ENCODE results near the gene ELOVL2.

The ELOVL2 gene

DNA sequence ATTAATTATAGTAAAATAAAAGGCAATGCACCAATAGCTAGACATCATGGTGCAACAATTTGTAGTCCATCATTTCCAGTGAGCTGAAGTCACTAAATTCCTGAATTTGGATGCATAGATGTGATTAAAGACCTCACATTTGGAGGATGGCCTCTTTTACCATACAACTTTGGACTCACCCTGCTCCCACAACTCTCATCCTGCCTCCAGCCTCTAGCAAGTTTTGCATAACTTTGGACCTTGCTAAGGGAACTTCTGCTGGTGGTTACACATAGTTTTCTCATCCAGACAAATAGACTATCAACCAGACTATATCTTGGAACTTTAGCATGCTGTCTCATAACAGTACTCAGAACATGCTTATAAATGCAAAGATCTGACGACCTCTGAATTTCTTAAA, 12.8 kb upstream of the ELOVL2 start:
- no peak for DNase-seq

DNA sequence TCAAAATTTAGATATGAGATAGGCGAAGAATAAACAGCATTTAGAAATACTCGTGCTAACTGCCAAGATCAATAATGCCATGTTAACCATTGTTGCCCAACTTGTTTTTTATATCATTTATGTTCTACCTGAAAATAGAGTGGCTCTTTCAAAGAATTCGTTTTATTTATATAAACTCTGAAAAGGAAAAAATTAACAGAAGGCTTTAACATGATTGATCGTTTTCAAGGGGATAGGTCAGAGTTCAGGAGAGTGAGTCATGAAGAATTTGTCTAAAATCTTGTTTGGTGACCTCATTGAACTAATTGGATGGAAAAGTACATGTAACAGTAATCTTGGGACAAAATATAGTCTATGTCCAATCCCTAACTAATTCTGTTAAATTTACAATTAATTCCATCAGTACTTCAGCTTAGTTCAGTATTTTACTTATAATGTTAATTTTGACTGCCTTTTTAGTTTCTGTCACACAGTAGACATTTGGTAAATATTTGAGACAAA, 11.1 kb upstream of the ELOVL2 start:
- no peak for DNase-seq

DNA sequence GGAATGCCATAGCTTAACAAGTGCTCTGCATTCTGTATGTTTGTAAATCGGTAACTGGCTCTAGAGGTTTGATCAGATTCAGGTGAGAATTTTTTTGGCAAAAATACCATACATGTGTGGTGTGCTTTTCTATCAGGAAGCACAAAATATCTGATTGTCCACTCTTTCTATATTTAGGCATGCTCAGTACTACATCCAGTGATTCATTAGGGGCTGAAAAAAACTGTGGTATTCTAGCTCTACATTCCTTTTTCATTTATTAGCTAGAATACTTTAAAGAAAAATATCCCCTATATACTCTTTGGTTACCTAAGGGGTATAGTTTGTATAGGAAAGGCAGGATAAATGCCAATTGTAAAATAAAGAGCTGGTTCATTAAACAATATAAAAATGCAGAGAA, 10.6 kb upstream of the ELOVL2 start:
- no peak for DNase-seq

DNA sequence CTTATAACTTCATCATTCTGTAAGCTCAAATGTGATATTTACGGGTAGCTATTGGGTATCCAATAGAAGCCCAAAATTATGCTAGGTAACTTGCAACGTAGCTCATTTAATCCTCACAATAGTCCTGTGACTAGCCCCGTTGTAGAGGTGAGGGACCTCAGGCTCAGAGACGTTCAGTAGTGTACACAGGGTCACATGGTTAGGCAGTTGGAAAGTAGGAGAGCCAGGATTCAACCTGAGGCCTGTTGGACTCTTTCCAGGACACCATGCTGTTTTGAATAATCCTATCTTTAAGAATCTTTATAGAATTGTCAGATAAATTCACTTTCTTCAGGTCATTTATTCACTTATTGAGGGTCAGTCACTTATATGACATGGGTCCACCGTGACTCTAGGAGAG, 9.2 kb upstream of the ELOVL2 start:
- DNase-seq, result no peak

DNA sequence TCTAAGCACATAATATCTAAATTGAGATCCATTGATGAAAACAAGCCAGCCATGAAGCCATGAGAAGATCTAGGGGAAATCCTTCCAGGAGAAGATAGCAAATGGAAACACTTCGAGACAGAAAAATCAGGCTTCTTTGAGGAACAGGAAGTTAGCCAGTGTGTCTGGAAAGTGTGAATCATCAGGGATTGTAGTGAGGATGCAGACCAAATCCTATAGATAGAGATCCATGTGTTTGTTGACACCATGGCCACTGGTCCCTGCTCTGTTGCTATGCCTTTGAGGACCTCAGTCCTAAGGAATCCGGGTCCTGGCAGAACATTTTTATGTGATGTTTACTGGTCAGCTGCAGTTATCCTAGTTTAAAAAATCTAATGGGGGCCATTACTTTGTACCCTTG, 6.6 kb upstream of the ELOVL2 start:
- DNase-seq, result no peak

DNA sequence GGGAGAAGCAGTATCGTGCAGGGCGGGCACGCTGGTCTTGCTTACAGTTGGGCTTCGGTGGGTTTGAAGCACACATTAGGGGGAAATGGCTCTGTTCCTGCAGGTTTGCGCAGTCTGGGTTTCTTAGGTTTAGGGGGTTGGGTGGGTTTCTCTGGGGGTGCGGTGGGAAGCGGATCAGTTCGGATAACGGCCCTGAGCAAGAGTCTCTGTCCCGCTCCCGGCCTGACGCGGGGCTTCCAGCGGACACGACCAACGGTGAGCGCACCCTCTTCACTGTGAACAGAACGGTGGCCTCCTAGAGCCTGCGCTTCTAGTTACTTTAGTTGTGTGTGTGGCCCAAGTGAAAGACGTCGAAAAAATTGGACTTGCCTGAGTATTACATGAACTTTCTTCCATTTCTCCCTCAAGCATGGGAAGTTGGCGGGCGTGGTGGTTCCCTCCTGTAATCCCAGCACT, 635 bp upstream of the ELOVL2 start:
- DNase-seq, result no peak

DNA sequence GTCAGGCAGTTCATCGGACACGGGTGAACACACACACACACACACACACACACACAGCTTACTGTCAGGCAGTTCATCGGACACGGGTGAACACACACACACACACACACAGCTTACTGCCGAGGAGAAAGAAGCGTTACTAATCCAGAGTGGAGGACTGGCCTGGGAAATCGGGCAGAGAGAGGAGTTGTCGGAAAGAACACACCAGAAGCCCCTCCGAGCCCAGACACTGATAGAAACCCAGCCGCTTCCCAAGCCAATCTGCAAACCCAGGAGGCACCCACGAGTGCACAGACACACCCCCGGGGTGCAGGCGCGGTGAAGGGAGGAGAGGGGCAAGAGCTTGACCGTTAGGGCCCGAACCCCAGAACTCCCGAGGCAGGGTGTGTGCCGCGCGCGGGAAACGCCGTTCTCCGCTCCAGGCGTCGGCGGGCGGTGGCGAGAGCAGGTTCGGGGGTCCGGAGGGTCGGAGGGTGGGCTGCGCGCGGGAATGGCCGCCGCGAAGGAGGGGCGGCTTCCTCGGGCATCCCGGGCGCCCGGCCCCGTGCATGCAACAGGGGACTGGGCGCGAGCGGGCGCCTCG, 636 bp downstream of the ELOVL2 start:
- no peak for DNase-seq

DNA sequence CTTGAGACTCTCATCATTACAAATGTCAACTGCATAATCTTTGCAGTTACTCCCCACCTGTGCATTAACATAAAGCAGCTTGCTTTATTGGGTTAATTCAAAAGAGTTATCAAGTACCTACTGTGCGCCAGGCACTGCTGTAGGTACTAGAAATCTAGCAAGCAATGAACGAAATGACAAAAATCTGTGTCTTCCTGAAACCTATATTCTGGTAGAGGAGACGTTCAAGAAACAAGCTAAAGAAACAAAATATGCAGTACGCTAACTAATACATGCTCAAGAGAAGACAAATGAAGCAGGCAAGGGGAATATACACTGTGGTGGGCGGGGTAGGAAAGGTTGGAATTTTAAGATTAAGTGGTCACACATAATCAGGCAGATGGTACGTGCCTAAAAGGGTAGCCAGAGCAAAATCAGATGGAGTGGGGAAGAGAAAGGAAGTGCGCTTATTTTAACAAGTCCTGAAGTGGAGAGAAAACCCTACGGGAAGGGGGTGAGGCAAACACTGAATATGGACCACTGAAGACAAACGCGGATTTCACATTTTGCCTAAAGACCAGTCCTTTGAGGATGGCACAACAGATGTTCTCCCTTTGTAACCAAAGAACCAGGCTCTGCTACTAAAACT, 1.2 kb downstream of the ELOVL2 start:
- DNase-seq, result no peak

DNA sequence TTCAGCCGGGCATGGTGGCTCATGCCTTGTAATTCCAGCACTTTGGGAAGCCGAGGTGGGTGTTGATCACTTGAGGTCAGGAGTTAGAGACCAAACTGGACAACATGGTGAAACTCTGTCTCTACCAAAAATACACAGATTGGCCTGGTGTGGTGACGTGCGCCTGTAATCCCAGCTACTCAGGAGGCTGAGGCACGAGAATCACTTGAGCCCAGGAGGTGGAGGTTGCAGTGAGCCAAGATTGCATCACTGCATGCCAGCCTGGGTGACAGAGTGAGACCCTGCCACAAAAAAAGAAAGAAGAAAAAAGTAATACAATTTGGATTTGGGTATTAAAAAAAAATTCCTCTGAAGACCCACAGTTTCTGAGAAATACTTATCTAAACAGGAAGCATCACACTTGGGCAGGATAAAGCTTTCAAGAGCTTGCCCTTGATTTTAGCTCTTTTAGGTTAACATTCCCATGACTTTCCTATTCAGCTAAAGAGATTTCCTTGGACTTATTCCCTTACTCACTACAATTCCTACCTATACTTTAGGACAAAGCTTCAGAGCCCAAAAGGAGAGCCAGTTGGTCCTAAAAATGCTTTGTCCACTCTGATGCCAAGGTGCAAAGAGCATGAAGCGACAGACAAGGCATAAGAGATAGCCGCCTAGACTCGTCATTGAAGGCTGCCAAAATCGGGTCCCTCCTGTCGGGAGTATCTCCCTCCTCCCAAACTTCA, 1.9 kb downstream of the ELOVL2 start:
- no peak for DNase-seq

DNA sequence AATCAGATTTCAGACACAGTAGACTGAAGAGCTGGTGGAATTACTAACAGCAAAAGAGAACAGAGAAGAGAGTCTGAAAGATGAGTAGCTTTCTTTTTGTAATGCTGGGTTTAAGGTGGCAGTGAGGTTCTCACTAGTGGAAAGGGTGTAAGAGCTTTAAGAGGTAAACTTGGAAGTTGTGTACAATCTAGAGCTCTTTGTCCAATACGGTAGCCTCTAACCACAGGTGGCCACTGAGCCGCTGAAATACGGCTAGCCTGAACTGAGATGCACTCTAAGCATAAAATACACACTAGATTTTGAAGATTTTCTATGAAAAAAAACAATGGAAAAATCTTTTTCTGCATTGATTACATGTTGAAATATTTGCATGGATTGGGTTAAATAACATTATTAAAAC, 4.0 kb downstream of the ELOVL2 start:
- DNase-seq, result no peak

DNA sequence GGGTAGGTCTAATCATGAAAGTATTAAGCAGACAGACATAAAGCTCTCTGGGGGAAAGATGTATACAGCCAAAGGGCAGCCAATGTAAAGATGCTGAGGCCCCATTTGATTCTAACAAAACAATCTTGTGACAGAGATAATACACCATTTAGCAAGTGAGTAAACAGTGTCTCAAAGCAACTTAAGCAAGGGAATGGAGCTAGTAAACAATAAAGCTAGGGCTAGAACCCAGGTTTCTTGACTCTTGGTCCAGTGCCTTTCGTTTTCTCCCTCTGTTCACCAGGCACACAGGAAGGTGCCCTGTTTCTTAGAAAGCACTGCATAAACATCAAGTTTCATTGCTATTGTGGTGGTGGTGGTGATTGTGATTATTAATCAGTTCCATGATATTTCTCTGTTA, 5.1 kb downstream of the ELOVL2 start:
- DNase-seq, result no peak

DNA sequence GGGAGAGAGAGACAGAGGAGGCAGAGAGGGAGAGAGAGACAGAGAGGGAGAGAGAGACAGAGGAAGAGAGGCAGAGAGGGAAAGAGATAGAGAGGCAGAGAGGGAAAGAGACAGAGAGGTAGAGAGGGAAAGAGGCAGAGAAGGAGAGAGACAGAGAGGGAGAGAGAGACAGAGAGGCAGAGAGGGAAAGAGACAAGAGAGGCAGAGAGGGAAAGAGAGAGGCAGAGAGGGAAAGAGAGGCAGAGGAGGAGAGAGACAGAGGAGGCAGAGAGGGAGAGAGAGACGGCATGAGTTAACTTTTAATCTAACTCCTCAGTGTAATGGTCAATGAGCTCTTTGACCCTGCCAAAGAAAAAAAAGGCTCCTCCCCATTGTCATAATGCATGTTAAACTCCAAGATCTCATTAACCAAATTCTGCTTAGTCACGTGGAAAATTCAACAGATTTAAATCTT, 7.1 kb downstream of the ELOVL2 start:
- DNase-seq, result no peak

DNA sequence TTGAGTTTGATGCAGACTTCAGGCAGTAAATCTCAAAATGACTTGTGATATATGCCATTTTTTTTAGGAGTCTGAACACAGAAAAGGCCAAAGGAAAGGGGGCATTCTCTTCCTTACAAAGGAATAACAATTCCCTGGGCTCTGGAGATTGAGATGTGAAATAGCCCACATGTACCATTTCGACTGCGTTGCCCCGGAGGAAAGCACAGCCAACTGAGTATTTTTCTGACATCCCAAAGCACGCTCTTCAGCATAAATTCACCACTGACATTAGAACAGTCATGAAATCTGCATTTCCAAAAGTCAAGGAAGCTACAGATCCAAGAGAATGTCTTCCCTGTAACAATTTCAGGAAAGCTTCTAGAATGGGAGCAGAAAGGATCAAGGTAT, 7.8 kb downstream of the ELOVL2 start:
- no peak for DNase-seq

DNA sequence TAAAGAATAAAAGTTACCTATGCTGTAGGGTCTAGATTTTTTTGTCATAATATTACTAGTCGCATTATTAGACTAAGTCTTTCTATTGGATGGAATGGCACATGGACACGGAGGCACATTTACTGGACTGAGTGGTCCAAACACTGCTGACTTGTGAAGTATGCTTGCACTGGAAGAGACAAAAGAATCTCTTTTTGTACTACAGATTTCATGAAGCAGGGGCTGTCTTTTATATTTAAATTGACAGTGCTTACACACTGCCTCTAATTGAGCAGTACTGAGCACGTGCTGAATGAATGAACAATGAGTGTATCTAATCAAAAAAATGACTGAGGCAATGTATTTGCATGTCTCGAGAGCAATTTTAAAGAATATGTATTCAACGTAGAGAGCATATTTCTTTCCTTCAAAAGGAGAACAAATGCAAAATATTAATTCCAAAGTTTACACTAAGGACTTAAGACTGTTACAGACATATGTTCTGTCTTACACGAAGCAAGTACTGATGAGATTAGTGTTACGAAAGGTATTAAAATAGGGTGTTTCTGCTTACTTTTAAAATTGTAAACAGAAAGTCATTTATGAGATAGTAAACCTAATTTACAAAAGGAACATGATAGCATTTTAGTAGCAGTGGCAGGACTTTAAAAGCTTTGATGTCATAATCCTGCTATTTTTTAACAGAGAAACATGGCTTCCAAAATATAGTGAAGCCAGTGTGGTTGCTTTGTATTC, 8.3 kb downstream of the ELOVL2 start:
- DNase-seq, result no peak

DNA sequence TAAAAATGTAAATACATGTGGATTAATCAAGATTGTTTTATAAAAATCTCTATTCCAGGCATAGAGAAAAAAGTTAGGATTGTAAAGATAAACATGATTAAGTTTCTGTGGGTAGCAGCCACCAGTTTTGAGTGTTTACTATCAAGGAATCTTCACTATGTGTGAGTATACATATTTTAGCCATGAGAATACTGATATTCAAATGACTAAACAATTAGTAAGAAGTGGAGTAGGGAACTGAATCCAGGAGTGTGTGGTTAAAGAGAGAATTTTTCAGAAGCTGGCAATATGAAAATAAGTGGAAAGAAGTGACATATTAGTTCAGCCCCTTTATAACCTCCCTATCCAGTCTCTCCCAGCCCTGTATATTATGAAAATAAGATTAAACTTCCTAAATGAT, 10.3 kb downstream of the ELOVL2 start:
- no peak for DNase-seq

DNA sequence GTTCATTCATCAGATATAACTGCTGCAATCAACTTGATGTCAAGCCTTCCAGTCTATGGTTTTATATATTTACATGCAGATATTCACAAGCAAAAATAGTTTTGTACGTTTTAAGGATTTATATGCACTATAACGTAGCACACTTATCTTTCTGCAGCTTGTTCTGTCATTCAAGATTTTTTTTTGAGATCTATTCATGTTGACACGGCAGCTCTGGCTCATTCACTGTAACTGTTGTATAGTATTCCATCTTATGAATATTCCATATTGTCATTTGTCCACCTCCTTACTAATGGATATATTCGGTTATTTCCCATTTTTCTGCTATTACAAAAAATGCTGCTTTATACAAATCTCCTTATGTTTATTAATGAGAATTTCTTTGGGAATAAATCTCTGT, 13.2 kb downstream of the ELOVL2 start:
- DNase-seq, result no peak

DNA sequence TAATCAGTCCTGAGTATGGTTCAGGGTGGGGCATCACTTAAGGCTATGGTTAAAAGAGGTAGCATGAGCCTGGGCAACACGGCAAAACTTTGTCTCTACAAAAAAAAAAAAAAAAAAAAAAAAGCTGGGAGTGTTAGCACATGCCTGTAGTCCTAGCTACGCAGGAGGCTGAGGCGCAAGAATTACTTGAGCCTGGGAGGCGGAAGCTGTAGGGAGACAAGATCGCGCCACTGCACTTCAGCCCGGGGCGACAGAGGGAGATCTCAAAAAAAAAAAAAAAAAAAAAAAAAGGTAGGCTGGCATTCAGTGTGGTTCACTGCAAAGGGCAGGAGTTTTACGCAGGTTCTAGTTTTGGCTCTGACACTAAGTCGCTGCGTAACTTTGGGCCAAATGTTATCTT, 15.1 kb downstream of the ELOVL2 start:
- DNase-seq, result no peak

DNA sequence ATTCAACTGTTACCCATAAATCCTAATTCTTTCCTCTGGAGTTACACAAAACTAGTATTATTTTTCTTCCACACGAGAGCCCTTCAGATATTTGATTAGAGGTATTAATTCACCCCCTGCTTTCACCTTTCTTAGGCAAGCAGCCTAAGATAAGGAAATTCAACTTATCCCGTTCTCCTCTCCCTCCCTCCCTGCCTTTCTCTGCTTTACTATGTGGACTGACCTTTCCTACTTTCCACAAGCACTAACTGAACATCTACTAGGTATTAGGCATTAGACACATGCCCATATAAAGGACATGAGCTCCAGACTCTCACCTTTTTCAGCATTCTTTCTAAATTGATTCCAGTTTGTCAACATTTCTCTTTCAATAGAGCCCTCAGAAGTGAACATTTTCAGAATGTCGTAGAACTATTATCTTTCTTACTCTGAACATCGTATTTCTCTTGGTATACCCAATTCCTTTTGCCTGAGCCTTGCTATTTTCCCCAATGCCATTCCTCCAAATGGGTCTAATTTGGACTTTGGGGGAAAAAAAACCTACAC, 16.5 kb downstream of the ELOVL2 start:
- DNase-seq, result no peak

DNA sequence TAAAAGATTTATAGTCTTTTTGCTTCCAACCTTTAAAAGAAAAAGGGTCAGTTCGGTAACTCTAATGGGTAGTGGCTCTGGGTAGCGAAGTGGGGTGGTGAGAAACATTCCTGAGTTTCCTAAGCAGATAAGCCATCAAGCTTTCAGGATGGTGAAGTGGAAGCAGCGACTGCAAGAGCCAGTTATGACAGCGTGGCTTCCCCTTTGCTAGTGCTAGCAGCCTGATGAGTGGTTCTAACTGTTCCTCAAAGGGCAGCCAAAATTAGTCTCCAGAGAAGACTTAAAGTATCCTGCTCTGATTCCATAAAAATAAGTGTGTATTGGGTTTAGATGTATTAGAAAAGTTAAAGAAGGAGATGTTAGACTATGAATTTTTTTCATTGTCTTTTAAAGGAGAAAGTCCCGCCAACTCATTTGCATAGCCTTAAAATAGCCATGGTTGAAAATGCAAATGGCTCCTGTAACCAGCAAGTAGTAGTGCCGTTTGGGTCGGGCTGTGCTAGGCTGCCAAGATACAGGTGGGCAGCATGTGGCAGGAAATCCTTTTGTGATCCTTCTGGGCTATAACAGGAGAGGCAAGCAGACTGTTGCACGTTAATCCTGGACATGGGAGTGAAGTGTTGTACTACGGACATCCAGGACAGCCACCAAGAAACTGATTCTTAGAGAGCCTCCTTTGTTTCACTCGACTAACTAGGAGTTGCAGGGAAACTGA, 18.0 kb downstream of the ELOVL2 start:
- DNase-seq, result no peak

DNA sequence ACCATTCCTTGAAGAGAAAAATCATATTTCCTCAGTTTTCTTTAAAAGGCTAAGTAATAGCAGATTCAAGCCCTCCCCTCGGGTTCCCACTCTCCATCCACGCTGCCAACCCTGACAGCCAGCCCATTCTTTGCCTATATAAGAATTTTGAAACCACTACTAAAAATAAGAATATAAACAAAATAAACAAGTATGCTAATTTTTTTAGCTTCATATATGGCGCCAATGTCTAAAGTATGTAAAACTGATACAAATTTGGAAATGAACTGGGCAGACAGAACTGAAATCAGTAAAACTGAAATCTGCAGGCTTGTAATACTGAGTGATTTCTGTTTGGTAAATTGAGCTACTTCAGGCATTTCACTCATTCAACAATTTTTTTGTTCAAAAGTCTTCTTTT, 19.0 kb downstream of the ELOVL2 start:
- DNase-seq, result no peak

DNA sequence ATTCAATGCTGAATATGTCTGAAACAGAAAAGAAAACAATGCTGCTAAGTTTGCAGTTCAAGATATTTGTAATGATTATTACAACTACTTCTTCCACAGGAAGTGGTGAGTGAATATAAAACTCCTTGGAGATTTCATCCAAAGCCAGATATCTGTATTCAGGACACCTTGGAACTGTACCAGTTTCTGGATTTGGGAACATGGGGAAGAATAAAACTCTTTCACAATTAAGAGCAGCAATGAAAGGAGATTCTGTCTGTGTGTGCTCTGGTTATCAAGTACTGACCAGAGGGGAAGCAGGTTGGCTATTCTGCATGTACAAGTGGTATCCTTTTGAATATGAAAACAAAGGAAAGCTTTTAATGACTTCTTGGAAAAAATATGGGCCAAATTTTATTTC, 21.1 kb downstream of the ELOVL2 start:
- no peak for DNase-seq

DNA sequence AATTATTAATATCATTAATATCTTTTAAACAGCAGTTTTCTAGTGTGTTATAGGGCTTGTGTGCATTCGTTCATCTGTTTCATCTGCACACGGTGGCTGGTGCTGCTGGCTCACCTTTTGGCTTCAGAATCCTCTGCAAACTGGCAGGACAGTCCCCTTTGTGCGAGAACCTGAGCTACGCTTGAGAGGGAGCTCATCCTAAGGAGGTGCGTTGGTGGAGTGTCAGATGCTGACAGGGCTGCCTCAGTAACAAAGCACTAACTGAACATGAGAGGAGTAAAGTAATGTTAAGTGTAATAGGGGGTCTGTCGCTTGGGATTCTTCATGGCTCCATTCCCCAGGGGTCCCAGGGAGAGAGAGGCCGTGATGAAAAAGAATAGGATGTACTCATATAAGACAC, 22.4 kb downstream of the ELOVL2 start:
- DNase-seq, result no peak

DNA sequence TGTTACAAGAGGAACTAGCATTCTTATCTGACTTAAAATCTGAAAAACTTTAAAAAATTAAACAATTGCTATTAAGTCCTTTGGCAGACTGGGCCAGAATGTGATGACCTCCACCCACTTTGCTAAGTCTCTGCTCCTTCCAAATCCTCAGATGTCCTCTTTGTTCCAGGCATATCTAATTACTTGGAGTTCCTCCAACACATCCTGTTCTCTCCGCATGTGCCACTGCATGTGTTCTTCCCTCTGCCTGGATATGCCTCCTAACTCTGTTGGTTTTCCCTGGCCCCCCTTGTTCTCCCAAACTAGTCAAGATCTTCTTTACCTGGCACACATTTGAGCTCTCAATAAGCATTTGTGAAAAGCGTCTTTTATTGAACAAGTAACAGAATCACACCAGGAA, 23.1 kb downstream of the ELOVL2 start:
- DNase-seq, result no peak
